WTC11 (cell line): ENCODE results near the gene PSD2.

Experiments used
- ARID4B ChIP-seq: sonication (generic); formaldehyde crosslinking; IDR thresholded peaks from 2 replicates; pipeline ENCODE4 v1.8.0; 2023; ENCODE audit warnings: missing genetic modification reagents, mild to moderate bottlenecking, borderline replicate concordance
- ATF1 ChIP-seq: sonication (generic); formaldehyde crosslinking; IDR thresholded peaks from 2 replicates; pipeline ENCODE4 v1.8.1; 2023; ENCODE audit warnings: mild to moderate bottlenecking, moderate library complexity, missing genetic modification reagents
- ATF3 ChIP-seq: sonication (generic); formaldehyde crosslinking; conservative IDR thresholded peaks from 2 replicates; pipeline ENCODE4 v1.8.1; 2022; ENCODE audit warnings: mild to moderate bottlenecking, missing genetic modification reagents
- FOXP1 ChIP-seq: sonication (generic); formaldehyde crosslinking; IDR thresholded peaks from 2 replicates; pipeline ENCODE4 v1.8.0; 2022; ENCODE audit warnings: missing genetic modification reagents, mild to moderate bottlenecking, moderate library complexity, borderline replicate concordance
- IRF2 ChIP-seq: sonication (generic); formaldehyde crosslinking; IDR thresholded peaks from 2 replicates; pipeline ENCODE4 v1.8.0; 2022; ENCODE audit warnings: low read depth, missing genetic modification reagents, borderline replicate concordance
- MAX ChIP-seq: sonication (generic); formaldehyde crosslinking; IDR thresholded peaks from 2 replicates; pipeline ENCODE4 v1.8.0; 2022; ENCODE audit warnings: mild to moderate bottlenecking, missing genetic modification reagents
- NFE2L1 ChIP-seq: sonication (generic); formaldehyde crosslinking; IDR thresholded peaks from 2 replicates; pipeline ENCODE4 v1.8.1; 2023; ENCODE audit warnings: missing genetic modification reagents
- NFYB ChIP-seq: sonication (generic); formaldehyde crosslinking; conservative IDR thresholded peaks from 2 replicates; pipeline ENCODE4 v1.8.0; 2022; ENCODE audit warnings: low read depth, missing genetic modification reagents
- NR2C2 ChIP-seq: sonication (generic); formaldehyde crosslinking; IDR thresholded peaks from 2 replicates; pipeline ENCODE4 v1.8.0; 2022; ENCODE audit warnings: mild to moderate bottlenecking, missing genetic modification reagents
- TF ChIP-seq, protein P1 (sequence below): fragments of 200-600 bp; IDR thresholded peaks from 2 replicates; pipeline ENCODE4 v1.8.0; 2022; ENCODE audit warnings: antibody characterized with exemption
- TF ChIP-seq, protein P2 (sequence below): sonication (generic); formaldehyde crosslinking; IDR thresholded peaks from 2 replicates; pipeline ENCODE4 v1.8.0; 2022; ENCODE audit warnings: mild to moderate bottlenecking, missing genetic modification reagents
- TF ChIP-seq, protein P3 (sequence below): fragments of 250-450 bp; sonication (Bioruptor Pico); IDR thresholded peaks from 2 replicates; pipeline ENCODE4 v2.1.2; 2022; ENCODE audit warnings: mild to moderate bottlenecking, moderate library complexity

- TF ChIP-seq, protein P1, sequence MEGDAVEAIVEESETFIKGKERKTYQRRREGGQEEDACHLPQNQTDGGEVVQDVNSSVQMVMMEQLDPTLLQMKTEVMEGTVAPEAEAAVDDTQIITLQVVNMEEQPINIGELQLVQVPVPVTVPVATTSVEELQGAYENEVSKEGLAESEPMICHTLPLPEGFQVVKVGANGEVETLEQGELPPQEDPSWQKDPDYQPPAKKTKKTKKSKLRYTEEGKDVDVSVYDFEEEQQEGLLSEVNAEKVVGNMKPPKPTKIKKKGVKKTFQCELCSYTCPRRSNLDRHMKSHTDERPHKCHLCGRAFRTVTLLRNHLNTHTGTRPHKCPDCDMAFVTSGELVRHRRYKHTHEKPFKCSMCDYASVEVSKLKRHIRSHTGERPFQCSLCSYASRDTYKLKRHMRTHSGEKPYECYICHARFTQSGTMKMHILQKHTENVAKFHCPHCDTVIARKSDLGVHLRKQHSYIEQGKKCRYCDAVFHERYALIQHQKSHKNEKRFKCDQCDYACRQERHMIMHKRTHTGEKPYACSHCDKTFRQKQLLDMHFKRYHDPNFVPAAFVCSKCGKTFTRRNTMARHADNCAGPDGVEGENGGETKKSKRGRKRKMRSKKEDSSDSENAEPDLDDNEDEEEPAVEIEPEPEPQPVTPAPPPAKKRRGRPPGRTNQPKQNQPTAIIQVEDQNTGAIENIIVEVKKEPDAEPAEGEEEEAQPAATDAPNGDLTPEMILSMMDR: no peak
- no peak for TF ChIP-seq ATF1 (CRISPR knock-in tag)
- no peak for TF ChIP-seq MAX
- TF ChIP-seq, protein P2, sequence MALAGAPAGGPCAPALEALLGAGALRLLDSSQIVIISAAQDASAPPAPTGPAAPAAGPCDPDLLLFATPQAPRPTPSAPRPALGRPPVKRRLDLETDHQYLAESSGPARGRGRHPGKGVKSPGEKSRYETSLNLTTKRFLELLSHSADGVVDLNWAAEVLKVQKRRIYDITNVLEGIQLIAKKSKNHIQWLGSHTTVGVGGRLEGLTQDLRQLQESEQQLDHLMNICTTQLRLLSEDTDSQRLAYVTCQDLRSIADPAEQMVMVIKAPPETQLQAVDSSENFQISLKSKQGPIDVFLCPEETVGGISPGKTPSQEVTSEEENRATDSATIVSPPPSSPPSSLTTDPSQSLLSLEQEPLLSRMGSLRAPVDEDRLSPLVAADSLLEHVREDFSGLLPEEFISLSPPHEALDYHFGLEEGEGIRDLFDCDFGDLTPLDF (CRISPR knock-in tag): no peak
- no peak for TF ChIP-seq NR2C2 (CRISPR knock-in tag)
- no peak for TF ChIP-seq ARID4B (CRISPR knock-in tag)
- no peak for TF ChIP-seq IRF2 (CRISPR knock-in tag)
- no peak for TF ChIP-seq NFYB (CRISPR knock-in tag)
- no peak for TF ChIP-seq NFE2L1 (CRISPR knock-in tag)
- TF ChIP-seq FOXP1 (CRISPR knock-in tag): no peak
- no peak for TF ChIP-seq ATF3 (CRISPR knock-in tag)
- TF ChIP-seq, protein P3, sequence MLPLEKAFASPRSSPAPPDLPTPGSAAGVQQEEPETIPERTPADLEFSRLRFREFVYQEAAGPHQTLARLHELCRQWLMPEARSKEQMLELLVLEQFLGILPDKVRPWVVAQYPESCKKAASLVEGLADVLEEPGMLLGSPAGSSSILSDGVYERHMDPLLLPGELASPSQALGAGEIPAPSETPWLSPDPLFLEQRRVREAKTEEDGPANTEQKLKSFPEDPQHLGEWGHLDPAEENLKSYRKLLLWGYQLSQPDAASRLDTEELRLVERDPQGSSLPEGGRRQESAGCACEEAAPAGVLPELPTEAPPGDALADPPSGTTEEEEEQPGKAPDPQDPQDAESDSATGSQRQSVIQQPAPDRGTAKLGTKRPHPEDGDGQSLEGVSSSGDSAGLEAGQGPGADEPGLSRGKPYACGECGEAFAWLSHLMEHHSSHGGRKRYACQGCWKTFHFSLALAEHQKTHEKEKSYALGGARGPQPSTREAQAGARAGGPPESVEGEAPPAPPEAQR: no peak
Observed at GRCh38 chr5:139797856-139798510, 2.4 kb downstream of the PSD2 start.
